Loucy (cell line): Measurements from ENCODE around the gene DLG2.

Experiments used
- H2AFZ ChIP-seq: fragments of 200-600 bp; sonication (generic); 2 replicates; pipeline ENCODE4 v1.6.0; 2016; ENCODE audit warnings: antibody characterized with exemption, mild to moderate bottlenecking, low read length, moderate library complexity
- H3F3A ChIP-seq: fragments of 200-600 bp; 2 replicates; pipeline ENCODE4 v1.6.0; 2016; ENCODE audit warnings: antibody characterized with exemption, low read depth, mild to moderate bottlenecking
- H3K27me3 ChIP-seq: fragments of 200-600 bp; sonication (generic); 2 replicates; pipeline ENCODE4 v1.6.1; 2014; ENCODE audit warnings: low read length, mild to moderate bottlenecking; ENCODE audit not compliant: insufficient read depth, poor library complexity, severe bottlenecking
- H3K36me3 ChIP-seq: fragments of 200-600 bp; sonication (generic); 2 replicates; pipeline ENCODE4 v1.6.1; 2016; ENCODE audit warnings: low read length; ENCODE audit not compliant: insufficient read depth
- H3K4me1 ChIP-seq: fragments of 200-600 bp; sonication (generic); 2 replicates; pipeline ENCODE4 v1.5.1; 2014; ENCODE audit warnings: low read length, mild to moderate bottlenecking; ENCODE audit not compliant: insufficient read depth, poor library complexity, severe bottlenecking
- H3K4me2 ChIP-seq: fragments of 200-600 bp; sonication (generic); 2 replicates; pipeline ENCODE4 v1.6.0; 2014; ENCODE audit warnings: antibody characterized with exemption, low read length, low read depth, mild to moderate bottlenecking; ENCODE audit not compliant: poor library complexity, severe bottlenecking
- H3K4me3 ChIP-seq: fragments of 200-600 bp; sonication (generic); 2 replicates; pipeline ENCODE4 v1.5.1; 2014; ENCODE audit warnings: low read length, mild to moderate bottlenecking, mixed read lengths; ENCODE audit not compliant: poor library complexity, severe bottlenecking
- H3K79me2 ChIP-seq: fragments of 200-600 bp; sonication (generic); 2 replicates; pipeline ENCODE4 v1.6.1; 2014; ENCODE audit warnings: low read length; ENCODE audit not compliant: insufficient read depth
- H3K9ac ChIP-seq: fragments of 200-600 bp; sonication (generic); 2 replicates; pipeline ENCODE4 v1.6.0; 2014; ENCODE audit warnings: mild to moderate bottlenecking, low read depth, low read length, moderate library complexity; ENCODE audit not compliant: poor library complexity, severe bottlenecking
- H3K9me2 ChIP-seq: fragments of 200-600 bp; sonication (generic); replicated peaks from 2 replicates; pipeline ENCODE4 v1.6.1; 2016; ENCODE audit warnings: low read depth, low read length, mixed read lengths
- H3K9me3 ChIP-seq: fragments of 200-600 bp; sonication (generic); 2 replicates; pipeline ENCODE4 v1.6.1; 2014; ENCODE audit warnings: mild to moderate bottlenecking, antibody characterized with exemption, low read length, low read depth; ENCODE audit not compliant: insufficient read depth
- H4K20me1 ChIP-seq: fragments of 200-600 bp; sonication (generic); 2 replicates; pipeline ENCODE4 v1.6.0; 2014; ENCODE audit warnings: antibody characterized with exemption, low read length, mild to moderate bottlenecking; ENCODE audit not compliant: insufficient read depth, poor library complexity, severe bottlenecking
- EZH2phosphoT487 ChIP-seq: fragments of 200-600 bp; IDR thresholded peaks from 2 replicates; pipeline ENCODE4 v1.6.1; 2018; ENCODE audit warnings: antibody characterized with exemption, mild to moderate bottlenecking, moderate library complexity, borderline replicate concordance
- TF ChIP-seq, protein P1 (sequence below): fragments of 200-600 bp; sonication (generic); conservative IDR thresholded peaks from 2 replicates; pipeline ENCODE4 v1.5.1; 2014; ENCODE audit warnings: mild to moderate bottlenecking, antibody characterized with exemption, low read length

The DLG2 gene

GRCh38 chr11:83971063-83971462, 1656.1 kb downstream of the DLG2 start:
- Histone ChIP-seq H3K4me1 (no peaks in the 10 kb centered on the region), H3K79me2 (no peaks in the 10 kb centered on the region), H3K4me2 (no peak overlapping the region), H2AFZ (no peak overlapping the region), H3K27me3 (no peaks in the 10 kb centered on the region), H3K9me2 (no peaks in the 10 kb centered on the region), H3K9me3 (no peaks in the 10 kb centered on the region), H3K36me3 (no peaks in the 10 kb centered on the region), H3K9ac (no peak overlapping the region), H3F3A (no peaks in the 10 kb centered on the region), H4K20me1 (no peaks in the 10 kb centered on the region), H3K4me3 (no peak overlapping the region)
- TF ChIP-seq, protein P1, sequence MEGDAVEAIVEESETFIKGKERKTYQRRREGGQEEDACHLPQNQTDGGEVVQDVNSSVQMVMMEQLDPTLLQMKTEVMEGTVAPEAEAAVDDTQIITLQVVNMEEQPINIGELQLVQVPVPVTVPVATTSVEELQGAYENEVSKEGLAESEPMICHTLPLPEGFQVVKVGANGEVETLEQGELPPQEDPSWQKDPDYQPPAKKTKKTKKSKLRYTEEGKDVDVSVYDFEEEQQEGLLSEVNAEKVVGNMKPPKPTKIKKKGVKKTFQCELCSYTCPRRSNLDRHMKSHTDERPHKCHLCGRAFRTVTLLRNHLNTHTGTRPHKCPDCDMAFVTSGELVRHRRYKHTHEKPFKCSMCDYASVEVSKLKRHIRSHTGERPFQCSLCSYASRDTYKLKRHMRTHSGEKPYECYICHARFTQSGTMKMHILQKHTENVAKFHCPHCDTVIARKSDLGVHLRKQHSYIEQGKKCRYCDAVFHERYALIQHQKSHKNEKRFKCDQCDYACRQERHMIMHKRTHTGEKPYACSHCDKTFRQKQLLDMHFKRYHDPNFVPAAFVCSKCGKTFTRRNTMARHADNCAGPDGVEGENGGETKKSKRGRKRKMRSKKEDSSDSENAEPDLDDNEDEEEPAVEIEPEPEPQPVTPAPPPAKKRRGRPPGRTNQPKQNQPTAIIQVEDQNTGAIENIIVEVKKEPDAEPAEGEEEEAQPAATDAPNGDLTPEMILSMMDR, result no peak
- no peak for TF ChIP-seq EZH2phosphoT487

- no peak overlapping the region for H3K4me2 ChIP-seq
- no peaks in the 10 kb centered on the region for H3F3A ChIP-seq
- H3K9ac ChIP-seq, result no peak overlapping the region
- H2AFZ ChIP-seq, result no peak overlapping the region
- H3K27me3 ChIP-seq, result no peaks in the 10 kb centered on the region
- H3K4me1 ChIP-seq, result no peaks in the 10 kb centered on the region
- no peaks in the 10 kb centered on the region for H3K9me3 ChIP-seq
- H3K79me2 ChIP-seq, result no peaks in the 10 kb centered on the region
- no peaks in the 10 kb centered on the region for H3K9me2 ChIP-seq
- H3K36me3 ChIP-seq, result no peaks in the 10 kb centered on the region
- H3K4me3 ChIP-seq, result no peak overlapping the region
- TF ChIP-seq EZH2phosphoT487, result no peak
- TF ChIP-seq, protein P1, result no peak
- H4K20me1 ChIP-seq, result no peaks in the 10 kb centered on the region
Observed at GRCh38 chr11:83970061-83970671, 1657.0 kb downstream of the DLG2 start.

DNA sequence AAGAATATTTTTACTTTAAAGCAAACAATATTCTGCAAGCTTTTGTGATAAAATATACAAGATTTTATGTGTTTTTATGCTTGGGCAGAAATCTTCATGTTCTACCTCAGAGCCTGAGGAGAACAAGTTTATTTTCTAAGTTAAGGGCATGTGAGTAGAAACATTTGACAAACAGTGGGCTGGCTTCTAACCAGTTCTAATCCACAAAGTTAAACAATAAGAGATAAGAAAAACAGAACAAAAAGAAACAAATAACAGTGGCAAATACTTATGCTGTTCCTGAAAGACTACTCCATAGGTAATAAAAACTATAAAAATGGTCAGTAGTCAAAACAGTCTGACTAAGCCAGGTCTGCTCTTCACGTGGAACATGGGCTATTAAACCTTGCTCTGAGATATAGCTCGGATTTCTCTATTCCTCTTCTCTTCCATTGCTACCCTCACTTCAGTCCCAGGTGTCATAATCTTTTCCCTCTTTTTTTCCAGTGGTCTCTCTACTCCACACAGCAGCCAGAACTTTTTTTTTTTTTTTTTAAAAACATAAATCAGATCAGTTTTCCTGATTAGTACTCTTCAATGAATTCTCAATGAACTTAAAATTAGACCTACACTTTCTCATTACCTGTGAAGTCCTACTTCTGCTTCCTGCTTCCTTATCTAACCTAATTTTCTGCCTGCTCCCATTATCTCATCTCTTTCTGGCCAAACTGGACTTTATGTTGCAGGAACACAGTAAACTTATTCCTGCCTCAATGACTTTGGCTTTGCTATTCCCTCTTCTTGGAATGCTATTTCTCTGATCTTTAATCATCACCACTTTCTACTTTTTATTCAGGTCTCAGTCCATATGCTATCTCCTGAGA, 1669.9 kb downstream of the DLG2 start:
- Histone ChIP-seq H4K20me1 (no peaks in the 10 kb centered on the region), H3K4me1 (no peaks in the 10 kb centered on the region), H3F3A (no peaks in the 10 kb centered on the region), H3K4me3 (no peak overlapping the region), H3K9ac (no peak overlapping the region), H3K79me2 (no peaks in the 10 kb centered on the region), H3K36me3 (no peaks in the 10 kb centered on the region), H2AFZ (no peak overlapping the region), H3K9me3 (no peaks in the 10 kb centered on the region), H3K4me2 (no peak overlapping the region), H3K27me3 (no peaks in the 10 kb centered on the region), H3K9me2 (no peaks in the 10 kb centered on the region)
- TF ChIP-seq EZH2phosphoT487, result no peak
- TF ChIP-seq, protein P1, result no peak
